ENCODE data around the gene TMC7. TPM values are rescaled to one million over a fixed set of nuclear protein-coding genes. Genes with fewer than 3 reads are reported as not detected.

TMC7 gene
- total and polyA plus RNA-seq, 2 of the 13 experiments (the other 11 are each of a cell fraction or from before 2014, with no cell fraction given), result 1.2 to 5.1 TPM

- peak; percentile 71; the same call in 1 of the 2 replicates for TF ChIP-seq ARID4A (CRISPR knock-in tag; IDR thresholded peaks at IDR 0.05; ENCODE audit: borderline replicate concordance)
- TF ChIP-seq SP4 (CRISPR knock-in tag; IDR thresholded peaks at IDR 0.05), result peak; percentile 54; the same call in 1 of the 2 replicates
- TF ChIP-seq AGO2 (optimal IDR thresholded peaks at IDR 0.05; ENCODE audit: low read depth, low read length), result peak; percentile 46
- no peak; the same call in 1 of the 2 replicates for TF ChIP-seq DPF2 (CRISPR knock-in tag; IDR thresholded peaks at IDR 0.05; ENCODE audit: borderline replicate concordance, low read depth)
- TF ChIP-seq PHF8 (CRISPR knock-in tag; IDR thresholded peaks at IDR 0.05), result no peak; the same call in none of the 2 replicates
- peak; percentile 75; the same call in 1 of the 2 replicates for TF ChIP-seq YEATS4 (CRISPR knock-in tag; IDR thresholded peaks at IDR 0.05; ENCODE audit: borderline replicate concordance)
- TF ChIP-seq, protein P1, sequence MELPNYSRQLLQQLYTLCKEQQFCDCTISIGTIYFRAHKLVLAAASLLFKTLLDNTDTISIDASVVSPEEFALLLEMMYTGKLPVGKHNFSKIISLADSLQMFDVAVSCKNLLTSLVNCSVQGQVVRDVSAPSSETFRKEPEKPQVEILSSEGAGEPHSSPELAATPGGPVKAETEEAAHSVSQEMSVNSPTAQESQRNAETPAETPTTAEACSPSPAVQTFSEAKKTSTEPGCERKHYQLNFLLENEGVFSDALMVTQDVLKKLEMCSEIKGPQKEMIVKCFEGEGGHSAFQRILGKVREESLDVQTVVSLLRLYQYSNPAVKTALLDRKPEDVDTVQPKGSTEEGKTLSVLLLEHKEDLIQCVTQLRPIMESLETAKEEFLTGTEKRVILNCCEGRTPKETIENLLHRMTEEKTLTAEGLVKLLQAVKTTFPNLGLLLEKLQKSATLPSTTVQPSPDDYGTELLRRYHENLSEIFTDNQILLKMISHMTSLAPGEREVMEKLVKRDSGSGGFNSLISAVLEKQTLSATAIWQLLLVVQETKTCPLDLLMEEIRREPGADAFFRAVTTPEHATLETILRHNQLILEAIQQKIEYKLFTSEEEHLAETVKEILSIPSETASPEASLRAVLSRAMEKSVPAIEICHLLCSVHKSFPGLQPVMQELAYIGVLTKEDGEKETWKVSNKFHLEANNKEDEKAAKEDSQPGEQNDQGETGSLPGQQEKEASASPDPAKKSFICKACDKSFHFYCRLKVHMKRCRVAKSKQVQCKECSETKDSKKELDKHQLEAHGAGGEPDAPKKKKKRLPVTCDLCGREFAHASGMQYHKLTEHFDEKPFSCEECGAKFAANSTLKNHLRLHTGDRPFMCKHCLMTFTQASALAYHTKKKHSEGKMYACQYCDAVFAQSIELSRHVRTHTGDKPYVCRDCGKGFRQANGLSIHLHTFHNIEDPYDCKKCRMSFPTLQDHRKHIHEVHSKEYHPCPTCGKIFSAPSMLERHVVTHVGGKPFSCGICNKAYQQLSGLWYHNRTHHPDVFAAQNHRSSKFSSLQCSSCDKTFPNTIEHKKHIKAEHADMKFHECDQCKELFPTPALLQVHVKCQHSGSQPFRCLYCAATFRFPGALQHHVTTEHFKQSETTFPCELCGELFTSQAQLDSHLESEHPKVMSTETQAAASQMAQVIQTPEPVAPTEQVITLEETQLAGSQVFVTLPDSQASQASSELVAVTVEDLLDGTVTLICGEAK (IDR thresholded peaks at IDR 0.05), result no peak
- TF ChIP-seq, protein P1 (CRISPR knock-in tag; IDR thresholded peaks at IDR 0.05), result peak; percentile 76; the same call in 1 of the 2 replicates
- TF ChIP-seq, protein P2, sequence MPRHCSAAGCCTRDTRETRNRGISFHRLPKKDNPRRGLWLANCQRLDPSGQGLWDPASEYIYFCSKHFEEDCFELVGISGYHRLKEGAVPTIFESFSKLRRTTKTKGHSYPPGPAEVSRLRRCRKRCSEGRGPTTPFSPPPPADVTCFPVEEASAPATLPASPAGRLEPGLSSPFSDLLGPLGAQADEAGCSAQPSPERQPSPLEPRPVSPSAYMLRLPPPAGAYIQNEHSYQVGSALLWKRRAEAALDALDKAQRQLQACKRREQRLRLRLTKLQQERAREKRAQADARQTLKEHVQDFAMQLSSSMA (CRISPR knock-in tag; IDR thresholded peaks at IDR 0.05), result 0 out of 2 replicates have a peak, but pooled peaks have one; percentile 85
- TF ChIP-seq ZKSCAN1 (IDR thresholded peaks at IDR 0.05; ENCODE audit: low read length), result peak; percentile 52; the same call in 1 of the 2 replicates
- 0 out of 2 replicates have a peak, but pooled peaks have one; percentile 15 for TF ChIP-seq ZSCAN22 (CRISPR knock-in tag; IDR thresholded peaks at IDR 0.05)
- TF ChIP-seq ZNF660 (CRISPR knock-in tag; IDR thresholded peaks at IDR 0.05; ENCODE audit: borderline replicate concordance, low read depth), result no peak
- no peak for TF ChIP-seq FOXK2 (IDR thresholded peaks at IDR 0.05)
- TF ChIP-seq ZNF564 (CRISPR knock-in tag; IDR thresholded peaks at IDR 0.05), result no peak
- TF ChIP-seq ZNF644 (CRISPR knock-in tag; IDR thresholded peaks at IDR 0.05; ENCODE audit: low read depth), result peak; percentile 70
Observed at GRCh38 chr16:19086322-19087199, 102.8 kb downstream of the TMC7 start (continued).
